ENCODE data around the gene SPRN. TPM values are rescaled to one million over a fixed set of nuclear protein-coding genes. Genes with fewer than 3 reads are reported as not detected.
"Not testable (repeated sequence)": the region's sequence is repeated elsewhere in the genome, so short reads cannot be mapped to it uniquely, and the experiment has no call there.

SPRN gene
- total RNA-seq, 1 donor from 2014 or later, result 0.52 TPM

DNA sequence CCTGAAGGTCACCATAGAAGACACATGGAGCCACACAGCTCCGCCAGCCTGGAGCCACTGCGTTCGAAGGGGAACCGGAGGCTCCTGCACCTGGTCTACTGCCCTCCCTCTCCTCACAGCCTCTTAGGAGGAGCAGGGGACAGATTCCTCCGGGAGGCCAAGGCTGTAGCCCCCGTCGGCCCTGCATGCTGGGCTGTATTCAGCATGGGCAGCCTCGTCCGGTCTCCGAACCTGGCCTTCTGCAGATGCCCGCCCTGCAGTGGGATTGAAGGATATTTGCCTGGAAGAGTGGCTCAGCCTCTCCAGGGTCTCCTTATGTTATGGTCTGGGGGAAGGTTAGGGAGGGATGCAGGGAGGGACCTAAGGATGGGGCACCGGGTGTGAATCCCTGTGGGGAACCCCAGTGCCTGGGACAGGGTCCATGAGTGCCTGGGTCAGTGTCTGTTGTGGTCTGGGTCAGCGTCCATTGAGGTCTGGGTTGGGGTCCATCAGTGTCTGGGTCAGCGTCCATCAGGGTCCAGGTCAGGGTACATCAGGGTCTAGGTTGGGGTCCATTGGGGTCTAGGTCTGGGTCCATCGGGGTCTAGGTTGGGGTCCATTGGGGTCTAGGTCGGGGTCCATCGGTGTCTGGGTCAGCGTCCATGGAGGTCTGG, 16.3 kb upstream of the SPRN start:
- H3K27me3 ChIP-seq (ENCODE audit: control insufficient read depth in 3 of 3, insufficient read depth in 3 of 3, low read length in 3 of 3), result peaks cover 0 to 8% (median 4%) of the 10 kb centered on the region in 3 donors
- no peaks in the 10 kb centered on the region for H3K4me1 ChIP-seq (ENCODE audit: control insufficient read depth in 3 of 3, insufficient read depth in 3 of 3, low read length in 3 of 3)
- H3K9ac ChIP-seq (ENCODE audit: low read depth in 1 of 3, low read length in 3 of 3), result no peak overlapping the region
- H3K27ac ChIP-seq (ENCODE audit: low read depth, low read length), result no peak overlapping the region
- H3K9me3 ChIP-seq (ENCODE audit: control insufficient read depth in 3 of 3, low read length in 3 of 3), result no peaks in the 10 kb centered on the region
- H3K36me3 ChIP-seq (ENCODE audit: control insufficient read depth in 3 of 3, insufficient read depth in 3 of 3, low read length in 3 of 3), result peaks cover 0 to 7% (median 2%) of the 10 kb centered on the region in 3 donors
- H3K4me3 ChIP-seq (ENCODE audit: low read length in 3 of 3), result no peak overlapping the region

DNA sequence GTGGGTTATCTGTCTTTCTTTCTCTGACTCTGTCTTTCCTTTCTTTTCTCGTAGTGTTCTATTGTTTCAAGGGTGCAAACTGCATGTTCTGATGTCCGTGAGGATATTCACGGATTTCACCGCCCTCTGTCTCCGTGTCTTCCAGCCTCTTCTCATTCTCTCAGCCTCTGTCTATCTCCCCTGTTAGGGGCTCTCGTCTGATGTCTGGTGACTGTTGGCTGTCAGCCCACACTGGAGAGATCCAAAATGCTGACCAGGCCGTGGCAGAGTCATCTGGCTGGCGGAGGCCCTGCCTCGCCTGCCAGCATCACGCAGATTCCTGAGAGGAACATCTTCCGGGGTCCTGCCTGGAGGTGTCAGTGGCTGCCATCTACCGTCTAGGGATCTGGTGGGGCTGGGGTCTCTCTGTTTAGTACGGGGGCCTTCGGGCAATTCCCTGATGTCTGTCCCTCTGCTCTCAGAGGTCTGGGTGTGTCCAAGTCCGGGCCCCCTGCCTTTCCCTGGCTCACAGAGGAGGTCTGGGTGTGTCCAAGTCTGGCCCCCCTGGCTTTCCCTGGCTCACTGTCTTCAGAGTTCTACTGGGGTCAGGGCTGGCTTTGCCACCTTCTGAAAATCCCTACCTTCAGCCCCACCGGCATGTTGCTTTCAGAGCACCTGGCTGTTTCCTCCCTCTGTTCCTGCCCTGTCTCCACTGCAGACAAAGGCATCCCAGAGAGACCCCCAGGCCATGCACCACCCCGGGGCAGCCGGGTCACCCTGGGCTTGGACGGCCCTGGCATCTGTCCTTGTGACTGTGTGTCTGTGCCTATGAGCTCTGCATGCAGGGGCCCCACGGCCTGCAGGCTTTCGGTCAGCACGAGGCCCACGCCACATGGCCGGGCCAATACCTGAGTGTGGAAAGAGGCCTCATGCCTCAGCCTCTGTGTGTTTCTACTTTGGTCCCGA, 15.4 kb upstream of the SPRN start:
- peaks cover 0 to 6% (median 4%) of the 10 kb centered on the region in 3 donors for H3K27me3 ChIP-seq (ENCODE audit: control insufficient read depth in 3 of 3, insufficient read depth in 3 of 3, low read length in 3 of 3)
- H3K36me3 ChIP-seq (ENCODE audit: control insufficient read depth in 3 of 3, insufficient read depth in 3 of 3, low read length in 3 of 3), result peaks cover 0 to 7% (median 2%) of the 10 kb centered on the region in 3 donors
- H3K4me3 ChIP-seq (ENCODE audit: low read length in 3 of 3), result no peak overlapping the region
- no peaks in the 10 kb centered on the region for H3K4me1 ChIP-seq (ENCODE audit: control insufficient read depth in 3 of 3, insufficient read depth in 3 of 3, low read length in 3 of 3)
- no peaks in the 10 kb centered on the region for H3K9me3 ChIP-seq (ENCODE audit: control insufficient read depth in 3 of 3, low read length in 3 of 3)
- H3K27ac ChIP-seq (ENCODE audit: low read depth, low read length), result no peak overlapping the region
- no peak overlapping the region for H3K9ac ChIP-seq (ENCODE audit: low read depth in 1 of 3, low read length in 3 of 3)

DNA sequence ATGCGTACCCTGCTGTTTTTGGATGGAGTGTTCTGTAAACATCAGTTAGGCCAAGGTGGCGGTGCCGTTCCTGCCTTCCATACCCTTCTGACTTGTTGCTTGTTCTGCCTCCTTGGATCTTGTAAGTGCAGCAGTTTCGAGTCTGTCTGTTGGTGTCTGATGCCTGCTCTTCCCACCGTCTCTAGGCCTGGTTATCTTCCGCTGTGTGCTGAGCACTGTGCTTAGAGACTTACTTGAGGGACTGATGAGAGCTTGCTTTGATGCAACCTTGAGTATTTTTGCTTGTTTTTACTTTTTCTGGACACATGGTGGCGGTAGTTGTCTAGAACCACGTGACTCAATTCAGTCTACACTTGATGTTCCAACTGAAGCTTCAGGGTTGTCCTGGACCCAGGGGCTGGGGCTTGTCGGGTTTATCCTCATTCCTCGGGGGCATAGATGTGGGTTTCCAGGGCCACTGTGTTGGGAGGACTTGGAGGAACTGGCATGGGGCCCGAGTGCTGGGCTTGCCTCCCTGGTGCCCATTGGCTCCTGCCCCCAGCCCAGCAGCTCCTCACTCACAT, 14.4 kb upstream of the SPRN start:
- no peak overlapping the region for H3K4me3 ChIP-seq (ENCODE audit: low read length in 3 of 3)
- no peaks in the 10 kb centered on the region for H3K9me3 ChIP-seq (ENCODE audit: control insufficient read depth in 3 of 3, low read length in 3 of 3)
- peaks cover 0 to 7% (median 2%) of the 10 kb centered on the region in 3 donors for H3K36me3 ChIP-seq (ENCODE audit: control insufficient read depth in 3 of 3, insufficient read depth in 3 of 3, low read length in 3 of 3)
- no peak overlapping the region for H3K9ac ChIP-seq (ENCODE audit: low read depth in 1 of 3, low read length in 3 of 3)
- peaks cover 0 to 4% (median 0%) of the 10 kb centered on the region in 3 donors for H3K27me3 ChIP-seq (ENCODE audit: control insufficient read depth in 3 of 3, insufficient read depth in 3 of 3, low read length in 3 of 3)
- H3K4me1 ChIP-seq (ENCODE audit: control insufficient read depth in 3 of 3, insufficient read depth in 3 of 3, low read length in 3 of 3), result no peaks in the 10 kb centered on the region
- H3K27ac ChIP-seq (ENCODE audit: low read depth, low read length), result no peak overlapping the region

DNA sequence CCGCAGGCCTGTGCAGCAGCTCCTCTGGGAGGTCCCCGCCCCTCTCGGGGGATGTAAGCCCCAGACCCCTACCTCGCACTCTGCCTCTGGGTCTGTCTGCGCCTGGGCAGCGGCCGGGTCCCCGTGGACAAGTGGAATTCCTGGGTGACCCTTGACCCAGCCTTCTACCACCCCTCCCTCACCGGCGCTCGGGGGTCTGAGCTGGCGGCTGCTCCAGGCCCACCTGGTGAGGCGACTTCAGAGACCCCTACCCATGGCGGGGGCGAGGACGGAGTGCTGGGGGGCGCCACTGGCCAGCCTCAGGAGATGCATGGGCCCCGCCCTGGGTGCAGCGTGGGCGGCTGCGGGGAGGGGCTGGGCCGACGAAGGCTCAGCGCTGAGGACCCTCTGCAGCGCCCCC, 8.4 kb upstream of the SPRN start:
- not testable (repeated sequence) for H3K9ac ChIP-seq (ENCODE audit: low read depth in 1 of 3, low read length in 3 of 3); H3K36me3 ChIP-seq (ENCODE audit: control insufficient read depth in 3 of 3, insufficient read depth in 3 of 3, low read length in 3 of 3); H3K4me3 ChIP-seq (ENCODE audit: low read length in 3 of 3); H3K9me3 ChIP-seq (ENCODE audit: control insufficient read depth in 3 of 3, low read length in 3 of 3); H3K27me3 ChIP-seq (ENCODE audit: control insufficient read depth in 3 of 3, insufficient read depth in 3 of 3, low read length in 3 of 3); H3K4me1 ChIP-seq (ENCODE audit: control insufficient read depth in 3 of 3, insufficient read depth in 3 of 3, low read length in 3 of 3); H3K27ac ChIP-seq (ENCODE audit: low read depth, low read length)

DNA sequence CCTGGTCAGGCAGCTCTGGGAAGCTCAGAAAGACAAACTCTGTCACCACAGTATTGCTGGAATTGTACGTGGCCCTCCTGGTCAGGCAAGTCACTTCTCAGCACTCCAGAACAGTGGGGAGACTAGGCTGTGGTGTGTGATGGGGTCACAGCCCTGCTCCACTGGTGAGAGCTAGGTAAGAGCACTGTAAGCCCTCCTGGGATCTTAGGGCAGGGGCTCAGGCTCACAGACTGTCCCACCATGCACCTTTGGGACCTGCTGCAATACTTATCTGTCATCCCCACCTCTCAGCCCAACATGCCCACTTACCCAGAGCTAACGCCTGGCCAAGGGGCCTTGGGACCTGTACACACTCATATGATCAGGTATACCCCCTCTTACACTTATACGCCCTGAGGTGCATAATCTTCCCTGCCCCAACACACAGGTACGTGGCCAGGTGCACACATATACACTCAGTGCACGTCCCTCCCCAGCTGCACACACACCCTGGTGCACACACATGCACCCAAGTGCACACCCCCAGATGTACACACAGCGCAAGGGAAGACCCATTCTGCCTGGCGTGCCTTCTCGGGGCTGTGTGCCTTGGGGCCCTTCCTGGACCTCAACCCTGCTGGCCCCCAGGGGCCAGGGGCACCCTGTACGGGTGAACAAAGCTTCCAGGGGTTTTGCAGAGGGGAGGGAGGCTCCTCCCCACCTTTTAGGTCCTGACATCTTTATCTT, 7.6 kb upstream of the SPRN start:
- H3K4me3 ChIP-seq (ENCODE audit: low read length in 3 of 3); H3K4me1 ChIP-seq (ENCODE audit: control insufficient read depth in 3 of 3, insufficient read depth in 3 of 3, low read length in 3 of 3); H3K36me3 ChIP-seq (ENCODE audit: control insufficient read depth in 3 of 3, insufficient read depth in 3 of 3, low read length in 3 of 3); H3K9me3 ChIP-seq (ENCODE audit: control insufficient read depth in 3 of 3, low read length in 3 of 3); H3K27ac ChIP-seq (ENCODE audit: low read depth, low read length); H3K27me3 ChIP-seq (ENCODE audit: control insufficient read depth in 3 of 3, insufficient read depth in 3 of 3, low read length in 3 of 3); H3K9ac ChIP-seq (ENCODE audit: low read depth in 1 of 3, low read length in 3 of 3): not testable (repeated sequence)

DNA sequence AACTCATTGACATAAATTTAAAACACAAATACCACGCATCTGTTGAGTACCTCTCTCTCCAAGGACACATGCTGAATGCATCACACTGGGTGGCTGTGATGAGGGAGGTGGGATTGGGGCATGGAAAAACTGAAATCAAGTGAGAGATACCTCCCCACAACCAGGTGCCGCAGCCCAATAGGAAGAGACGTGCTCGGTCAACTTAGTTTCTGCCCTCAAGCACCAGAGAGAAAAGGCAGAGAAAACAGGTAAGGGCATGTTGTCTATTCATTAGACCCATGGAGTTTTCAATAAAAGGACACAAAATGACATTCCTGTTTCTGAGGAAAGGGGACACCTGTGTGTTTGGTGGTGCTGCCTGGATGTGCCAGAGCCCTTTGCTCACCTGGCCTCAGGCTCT, 5.1 kb upstream of the SPRN start:
- not testable (repeated sequence) for H3K4me1 ChIP-seq (ENCODE audit: control insufficient read depth in 3 of 3, insufficient read depth in 3 of 3, low read length in 3 of 3); H3K27ac ChIP-seq (ENCODE audit: low read depth, low read length); H3K36me3 ChIP-seq (ENCODE audit: control insufficient read depth in 3 of 3, insufficient read depth in 3 of 3, low read length in 3 of 3); H3K4me3 ChIP-seq (ENCODE audit: low read length in 3 of 3); H3K9me3 ChIP-seq (ENCODE audit: control insufficient read depth in 3 of 3, low read length in 3 of 3); H3K9ac ChIP-seq (ENCODE audit: low read depth in 1 of 3, low read length in 3 of 3); H3K27me3 ChIP-seq (ENCODE audit: control insufficient read depth in 3 of 3, insufficient read depth in 3 of 3, low read length in 3 of 3)

DNA sequence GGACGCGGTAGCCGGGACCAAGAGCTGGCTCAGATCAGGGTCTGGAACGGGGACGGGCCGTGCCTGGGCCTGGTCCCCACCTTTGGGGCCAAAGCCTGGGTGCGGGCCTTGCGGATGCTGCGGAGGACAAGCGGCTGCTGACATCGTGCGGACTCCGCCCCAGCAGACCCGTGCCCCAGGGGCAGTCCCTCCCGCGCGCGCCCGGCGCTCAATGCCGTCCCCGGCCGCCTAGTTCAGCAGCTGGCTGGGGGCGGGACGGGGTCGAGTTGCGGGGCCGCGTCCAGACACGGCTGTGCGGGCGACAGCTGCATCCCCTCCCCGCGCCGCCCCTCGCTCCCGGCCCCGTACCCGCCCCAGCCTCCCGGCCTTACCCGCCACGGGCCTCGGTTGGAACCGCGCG, 323 bp downstream of the SPRN start:
- H3K4me3 ChIP-seq (ENCODE audit: low read length in 3 of 3), result not testable (repeated sequence)

DNA sequence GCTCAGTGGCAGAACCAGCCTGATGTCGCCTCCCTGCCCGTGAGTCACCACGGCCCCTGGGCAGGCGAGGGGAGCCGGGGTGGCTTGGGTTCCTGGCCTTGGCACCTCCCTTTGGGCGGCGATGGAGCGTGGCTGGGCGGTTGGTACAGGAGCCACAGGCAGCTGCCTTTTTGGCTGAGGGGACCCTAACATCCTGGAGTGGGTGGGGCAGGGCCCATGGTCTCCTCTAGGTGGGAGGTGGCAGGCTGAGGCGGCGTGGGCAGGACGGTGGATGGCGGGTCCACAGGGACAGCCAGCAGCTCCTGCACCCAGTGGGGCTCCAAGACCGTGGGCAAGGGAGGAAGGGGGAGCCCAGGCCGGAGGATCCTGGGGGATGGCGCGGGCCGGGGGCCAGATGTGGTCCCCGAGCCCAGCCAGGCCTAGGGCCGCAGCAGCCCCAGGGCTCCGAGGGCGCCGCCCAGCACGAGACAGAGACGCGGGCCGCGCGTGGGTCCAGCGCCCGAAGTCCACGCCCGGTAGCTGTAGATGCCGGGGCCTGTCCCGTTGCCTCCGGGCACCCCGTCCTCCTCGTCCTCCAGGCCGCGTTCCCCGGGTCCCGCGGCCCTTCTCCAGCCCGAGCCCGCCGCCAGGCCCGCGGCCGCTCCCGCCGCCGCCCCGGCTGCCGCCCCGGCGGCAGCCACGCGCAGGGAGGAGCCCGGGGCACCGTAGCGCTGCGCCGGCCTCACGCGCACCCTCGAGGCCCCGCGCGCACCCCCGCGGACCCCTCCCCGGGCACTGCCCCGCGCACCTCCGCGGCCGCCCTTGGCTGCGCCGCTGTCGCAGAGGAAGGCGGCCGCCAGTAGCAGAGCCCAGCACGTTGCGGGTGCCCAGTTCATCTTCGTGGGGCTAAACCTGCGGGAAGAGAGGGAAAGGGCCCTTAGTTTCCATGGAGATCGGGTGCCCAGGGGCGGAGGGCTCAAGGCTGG, 1.3 kb downstream of the SPRN start:
- Histone ChIP-seq H3K9ac (ENCODE audit: low read depth in 1 of 3, low read length in 3 of 3) (peak overlapping the region in 1 of 3 donors; percentile 3), H3K36me3 (ENCODE audit: control insufficient read depth in 3 of 3, insufficient read depth in 3 of 3, low read length in 3 of 3) (peaks cover 22 to 25% (median 23%) of the 10 kb centered on the region in 3 donors), H3K4me1 (ENCODE audit: control insufficient read depth in 3 of 3, insufficient read depth in 3 of 3, low read length in 3 of 3) (peaks cover 0 to 5% (median 0%) of the 10 kb centered on the region in 3 donors), H3K27ac (ENCODE audit: low read depth, low read length) (no peak overlapping the region), H3K27me3 (ENCODE audit: control insufficient read depth in 3 of 3, insufficient read depth in 3 of 3, low read length in 3 of 3) (peaks cover 10 to 24% (median 18%) of the 10 kb centered on the region in 3 donors), H3K4me3 (ENCODE audit: low read length in 3 of 3) (peak overlapping the region in 1 of 3 donors; percentile 22), H3K9me3 (ENCODE audit: control insufficient read depth in 3 of 3, low read length in 3 of 3) (no peaks in the 10 kb centered on the region)

More for the DNA sequence above, 323 bp downstream of the SPRN start:
- H3K36me3 ChIP-seq (ENCODE audit: control insufficient read depth in 3 of 3, insufficient read depth in 3 of 3, low read length in 3 of 3), result peaks cover 18 to 22% (median 19%) of the 10 kb centered on the region in 3 donors
- H3K27me3 ChIP-seq (ENCODE audit: control insufficient read depth in 3 of 3, insufficient read depth in 3 of 3, low read length in 3 of 3), result peaks cover 10 to 24% (median 18%) of the 10 kb centered on the region in 3 donors
- H3K9me3 ChIP-seq (ENCODE audit: control insufficient read depth in 3 of 3, low read length in 3 of 3); H3K4me1 ChIP-seq (ENCODE audit: control insufficient read depth in 3 of 3, insufficient read depth in 3 of 3, low read length in 3 of 3); H3K27ac ChIP-seq (ENCODE audit: low read depth, low read length); H3K9ac ChIP-seq (ENCODE audit: low read depth in 1 of 3, low read length in 3 of 3): not testable (repeated sequence)

Data from skeletal muscle tissue (tissue), 4 donors.